Esophagus muscularis mucosa (tissue), 4 donors: ENCODE measurements around the gene AMIGO1.

Experiments
- EP300 ChIP-seq: sonication (generic); formaldehyde crosslinking; IDR thresholded peaks from one replicate; pipeline ENCODE4 v1.6.1; 2017; ENCODE audit warnings: antibody characterized with exemption
- POLR2A ChIP-seq: fragments of 450-650 bp; IDR thresholded peaks from one replicate; pipeline ENCODE4 v1.6.1; 2017; ENCODE audit warnings: antibody characterized with exemption, moderate library complexity, mild to moderate bottlenecking, low read depth
- TF ChIP-seq, protein P1 (sequence below), 3 experiments: fragments of 200-600 bp in 2 of 3; fragments of 450-650 bp in 1 of 3; sonication (generic) in 2 of 3; IDR thresholded peaks; one replicate each; pipeline ENCODE4 v1.5.1; 2017 to 2019; ENCODE audit warnings: antibody characterized with exemption in 3 of 3, mild to moderate bottlenecking in 2 of 3, moderate library complexity in 1 of 3

DNA sequence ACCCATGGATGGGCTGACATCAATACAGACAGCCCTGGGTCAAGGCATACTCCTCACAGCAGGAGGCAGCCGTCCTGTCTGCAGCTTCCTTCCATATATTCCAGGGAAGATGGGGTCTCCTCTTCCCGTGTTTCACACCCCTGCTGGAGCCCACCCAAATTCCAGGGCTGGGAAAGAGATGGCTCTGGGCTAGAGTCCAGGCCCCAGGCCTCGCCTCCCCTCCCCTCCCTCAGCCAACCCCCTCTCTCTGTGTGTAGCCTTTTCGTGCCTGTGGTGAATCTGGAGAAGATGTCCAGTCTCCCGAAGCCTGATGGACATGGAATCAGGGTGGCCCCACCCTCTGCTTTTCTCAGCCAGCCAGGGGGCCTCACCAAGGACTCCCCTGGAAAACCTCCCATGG is 22.3 kb downstream of the AMIGO1 start:
- TF ChIP-seq, protein P1, sequence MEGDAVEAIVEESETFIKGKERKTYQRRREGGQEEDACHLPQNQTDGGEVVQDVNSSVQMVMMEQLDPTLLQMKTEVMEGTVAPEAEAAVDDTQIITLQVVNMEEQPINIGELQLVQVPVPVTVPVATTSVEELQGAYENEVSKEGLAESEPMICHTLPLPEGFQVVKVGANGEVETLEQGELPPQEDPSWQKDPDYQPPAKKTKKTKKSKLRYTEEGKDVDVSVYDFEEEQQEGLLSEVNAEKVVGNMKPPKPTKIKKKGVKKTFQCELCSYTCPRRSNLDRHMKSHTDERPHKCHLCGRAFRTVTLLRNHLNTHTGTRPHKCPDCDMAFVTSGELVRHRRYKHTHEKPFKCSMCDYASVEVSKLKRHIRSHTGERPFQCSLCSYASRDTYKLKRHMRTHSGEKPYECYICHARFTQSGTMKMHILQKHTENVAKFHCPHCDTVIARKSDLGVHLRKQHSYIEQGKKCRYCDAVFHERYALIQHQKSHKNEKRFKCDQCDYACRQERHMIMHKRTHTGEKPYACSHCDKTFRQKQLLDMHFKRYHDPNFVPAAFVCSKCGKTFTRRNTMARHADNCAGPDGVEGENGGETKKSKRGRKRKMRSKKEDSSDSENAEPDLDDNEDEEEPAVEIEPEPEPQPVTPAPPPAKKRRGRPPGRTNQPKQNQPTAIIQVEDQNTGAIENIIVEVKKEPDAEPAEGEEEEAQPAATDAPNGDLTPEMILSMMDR (IDR thresholded peaks at IDR 0.05) = no peak
- TF ChIP-seq POLR2A (no peak), EP300 (no peak)
